Sigmoid colon (tissue), 4 donors: ENCODE measurements around the gene ZNF280C.

ENCODE experiments used
- EP300 ChIP-seq, 4 donors: sonication (generic); formaldehyde crosslinking; IDR thresholded peaks; one replicate each; pipeline ENCODE4 v1.6.1; 2017; ENCODE audit warnings: antibody characterized with exemption in 4 of 4
- POLR2A ChIP-seq, 2 donors: fragments of 450-650 bp; IDR thresholded peaks; one replicate each; pipeline ENCODE4 v1.6.1; 2016; ENCODE audit warnings: antibody characterized with exemption in 2 of 2, mild to moderate bottlenecking in 2 of 2, moderate library complexity in 2 of 2
- POLR2AphosphoS5 ChIP-seq, 4 donors: sonication (generic); formaldehyde crosslinking; IDR thresholded peaks; one replicate each; pipeline ENCODE4 v1.6.1; 2017; ENCODE audit warnings: antibody characterized with exemption in 4 of 4
- TF ChIP-seq, protein P1 (sequence below), 4 experiments: fragments of 450-650 bp in 3 of 4; fragments of 200-600 bp in 1 of 4; IDR thresholded peaks; one replicate each; pipeline ENCODE4 v1.5.1; 2016 to 2019; ENCODE audit warnings: antibody characterized with exemption in 4 of 4, mild to moderate bottlenecking in 3 of 4, moderate library complexity in 2 of 4

DNA sequence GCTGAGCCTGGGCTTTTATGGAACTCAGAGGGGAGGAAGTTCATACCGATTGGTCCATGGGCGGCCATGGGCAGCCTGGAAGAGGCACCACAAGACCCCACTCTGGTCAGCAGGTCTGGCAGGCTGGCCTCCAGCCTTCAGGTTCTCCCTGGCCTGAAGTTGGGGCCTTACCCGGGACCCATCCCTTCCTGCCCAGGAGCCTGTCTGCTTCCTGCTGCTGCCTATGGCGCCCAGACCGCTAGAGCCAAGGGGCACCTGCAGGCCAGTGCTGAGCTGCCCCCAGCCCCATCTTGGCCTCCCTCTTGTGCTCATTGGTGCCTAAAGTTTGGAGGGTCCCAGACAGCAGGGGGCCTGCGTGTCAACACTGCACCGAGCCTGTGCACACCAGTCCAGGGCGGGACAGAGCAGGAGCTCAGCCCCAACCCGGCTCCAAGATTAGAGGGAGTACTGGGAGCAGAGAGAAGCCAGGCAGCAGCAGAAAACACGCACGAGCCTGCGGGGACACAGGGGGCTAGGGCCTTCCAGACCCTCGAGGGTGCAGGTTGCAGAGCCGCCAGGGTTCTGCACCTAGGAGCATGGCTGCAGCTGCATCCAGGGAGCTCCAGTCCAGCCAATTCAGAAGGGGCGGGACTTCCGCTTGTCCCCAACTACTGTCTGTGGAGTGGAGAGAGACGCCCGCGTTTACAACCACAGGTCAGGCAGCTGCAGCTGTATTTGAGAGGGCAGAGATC lies 30.7 kb upstream of the ZNF280C start:
- TF ChIP-seq, protein P1, sequence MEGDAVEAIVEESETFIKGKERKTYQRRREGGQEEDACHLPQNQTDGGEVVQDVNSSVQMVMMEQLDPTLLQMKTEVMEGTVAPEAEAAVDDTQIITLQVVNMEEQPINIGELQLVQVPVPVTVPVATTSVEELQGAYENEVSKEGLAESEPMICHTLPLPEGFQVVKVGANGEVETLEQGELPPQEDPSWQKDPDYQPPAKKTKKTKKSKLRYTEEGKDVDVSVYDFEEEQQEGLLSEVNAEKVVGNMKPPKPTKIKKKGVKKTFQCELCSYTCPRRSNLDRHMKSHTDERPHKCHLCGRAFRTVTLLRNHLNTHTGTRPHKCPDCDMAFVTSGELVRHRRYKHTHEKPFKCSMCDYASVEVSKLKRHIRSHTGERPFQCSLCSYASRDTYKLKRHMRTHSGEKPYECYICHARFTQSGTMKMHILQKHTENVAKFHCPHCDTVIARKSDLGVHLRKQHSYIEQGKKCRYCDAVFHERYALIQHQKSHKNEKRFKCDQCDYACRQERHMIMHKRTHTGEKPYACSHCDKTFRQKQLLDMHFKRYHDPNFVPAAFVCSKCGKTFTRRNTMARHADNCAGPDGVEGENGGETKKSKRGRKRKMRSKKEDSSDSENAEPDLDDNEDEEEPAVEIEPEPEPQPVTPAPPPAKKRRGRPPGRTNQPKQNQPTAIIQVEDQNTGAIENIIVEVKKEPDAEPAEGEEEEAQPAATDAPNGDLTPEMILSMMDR (IDR thresholded peaks at IDR 0.05): no peak
- TF ChIP-seq POLR2A (IDR thresholded peaks at IDR 0.05) (no peak), POLR2AphosphoS5 (IDR thresholded peaks at IDR 0.05) (no peak), EP300 (IDR thresholded peaks at IDR 0.05) (no peak)
